PC-9 (cell line): ENCODE measurements around the gene FAF1. TPM values are rescaled to one million over a fixed set of nuclear protein-coding genes. Genes with fewer than 3 reads are reported as not detected.

Source experiments
- BruUV-seq: library from RNA; stranded (reverse); fragments of 400-500 nt; replicated peaks from 2 replicates; lab custom pipeline; 2021; lab: Mats Ljungman, UMichigan
- CTCF ChIA-PET: fragments of 300-600 bp; sonication (Branson Sonifier 250); formaldehyde crosslinking; loops from one replicate; lab custom pipeline; 2022; ENCODE audit warnings: antibody characterized with exemption; lab: Charles Lee
- POLR2A ChIA-PET: fragments of 300-600 bp; sonication (Branson Sonifier 250); formaldehyde crosslinking; loops from one replicate; lab custom pipeline; 2022; ENCODE audit warnings: antibody characterized with exemption; ENCODE audit not compliant: unreplicated experiment; lab: Charles Lee
- DNase-seq, 2 experiments: peaks; one replicate each; pipeline versions ENCODE4 v3.0.0 to v3.0.0-alpha.2; 2015 to 2022; ENCODE audit warnings: mixed read lengths in 1 of 2
- H2AFZ ChIP-seq: fragments of 200-600 bp; sonication (generic); 2 replicates; pipeline ENCODE4 v1.8.1; 2017; ENCODE audit warnings: antibody characterized with exemption
- H3F3A ChIP-seq: fragments of 200-600 bp; sonication (generic); 2 replicates; pipeline ENCODE4 v1.8.1; 2017; ENCODE audit warnings: antibody characterized with exemption, mild to moderate bottlenecking, low read depth; ENCODE audit not compliant: insufficient read depth
- H3K27ac ChIP-seq: fragments of 200-600 bp; sonication (generic); 2 replicates; pipeline ENCODE4 v1.6.1; 2016; ENCODE audit warnings: mixed run types
- H3K27me3 ChIP-seq: fragments of 200-600 bp; sonication (generic); 2 replicates; pipeline ENCODE4 v1.6.1; 2016; ENCODE audit warnings: low read depth, mixed run types; ENCODE audit not compliant: insufficient read depth
- H3K36me3 ChIP-seq: fragments of 200-600 bp; sonication (generic); 2 replicates; pipeline ENCODE4 v1.6.1; 2016; ENCODE audit warnings: low read depth, mixed run types
- H3K4me1 ChIP-seq: fragments of 200-600 bp; sonication (generic); replicated peaks from 2 replicates; pipeline ENCODE4 v1.6.1; 2016; ENCODE audit warnings: mixed run types; ENCODE audit not compliant: insufficient read depth
- H3K4me2 ChIP-seq: fragments of 200-600 bp; sonication (generic); 2 replicates; pipeline ENCODE4 v1.6.1; 2017; ENCODE audit warnings: mixed run types
- H3K4me3 ChIP-seq: fragments of 200-600 bp; sonication (generic); 2 replicates; pipeline ENCODE4 v1.6.1; 2016; ENCODE audit warnings: mixed run types
- H3K79me2 ChIP-seq: fragments of 200-600 bp; sonication (generic); 2 replicates; pipeline ENCODE4 v1.6.1; 2017; ENCODE audit warnings: low read depth, mixed run types
- H3K9me2 ChIP-seq: fragments of 200-600 bp; sonication (generic); 2 replicates; pipeline ENCODE4 v1.8.1; 2017; ENCODE audit warnings: mild to moderate bottlenecking; ENCODE audit not compliant: insufficient read depth
- H3K9me3 ChIP-seq: fragments of 200-600 bp; sonication (generic); 2 replicates; pipeline ENCODE4 v1.8.1; 2016; ENCODE audit warnings: low read depth; ENCODE audit not compliant: insufficient read depth
- H4K20me1 ChIP-seq: fragments of 200-600 bp; sonication (generic); 2 replicates; pipeline ENCODE4 v1.8.1; 2017; ENCODE audit not compliant: insufficient read depth
- EZH2 ChIP-seq: fragments of 200-600 bp; sonication (generic); IDR thresholded peaks from 2 replicates; pipeline ENCODE4 v1.8.0; 2017; ENCODE audit warnings: antibody characterized with exemption, low read depth
- intact Hi-C: fragments of 100-400 bp; cut with micrococcal nuclease; formaldehyde crosslinking; loops from one replicate; pipeline ENCODE4 v1.10.0; 2022; ENCODE audit not compliant: unreplicated experiment
- total RNA-seq: library from RNA; stranded (reverse); gene quantifications from 2 replicates; pipeline ENCODE4 v1.2.3, GENCODE V29; 2021
- TF ChIP-seq, protein P1 (sequence below): fragments of 200-600 bp; sonication (generic); conservative IDR thresholded peaks from 2 replicates; pipeline ENCODE4 v1.6.1; 2017; ENCODE audit warnings: mixed run types, antibody characterized with exemption, mild to moderate bottlenecking, moderate library complexity

FAF1 gene
- total RNA-seq, 1 experiment from 2014 or later: 105 TPM

DNA sequence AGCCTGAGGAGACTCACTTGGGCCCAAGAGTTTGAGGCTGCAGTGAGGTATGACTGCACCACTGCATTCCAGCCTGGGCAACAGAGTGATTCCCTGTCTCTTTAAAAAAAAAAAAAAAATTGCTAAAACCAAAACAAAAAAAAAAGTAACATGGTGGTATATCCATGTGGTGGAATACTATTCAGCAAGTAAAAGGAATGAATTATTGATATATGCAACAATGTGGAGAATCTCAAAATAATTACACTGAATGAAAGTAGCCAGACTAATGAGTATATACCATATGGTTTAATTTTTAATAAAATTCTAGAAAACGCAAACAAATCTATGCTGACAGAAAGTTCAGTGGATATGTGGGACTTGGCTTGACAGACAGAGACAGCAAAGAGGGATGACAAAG is 456.6 kb downstream of the FAF1 start:
- Histone ChIP-seq H3K9me3 (no peaks in the 10 kb centered on the region), H3K27ac (no peak overlapping the region), H3K4me3 (no peak overlapping the region), H3F3A (no peaks in the 10 kb centered on the region), H3K79me2 (no peaks in the 10 kb centered on the region), H3K27me3 (no peaks in the 10 kb centered on the region), H3K9me2 (no peaks in the 10 kb centered on the region; the same call in 1 of the 2 replicates), H2AFZ (no peak overlapping the region), H3K4me1 (no peaks in the 10 kb centered on the region), H3K4me2 (no peak overlapping the region), H4K20me1 (no peaks in the 10 kb centered on the region), H3K36me3 (no peaks in the 10 kb centered on the region)
- TF ChIP-seq, protein P1, sequence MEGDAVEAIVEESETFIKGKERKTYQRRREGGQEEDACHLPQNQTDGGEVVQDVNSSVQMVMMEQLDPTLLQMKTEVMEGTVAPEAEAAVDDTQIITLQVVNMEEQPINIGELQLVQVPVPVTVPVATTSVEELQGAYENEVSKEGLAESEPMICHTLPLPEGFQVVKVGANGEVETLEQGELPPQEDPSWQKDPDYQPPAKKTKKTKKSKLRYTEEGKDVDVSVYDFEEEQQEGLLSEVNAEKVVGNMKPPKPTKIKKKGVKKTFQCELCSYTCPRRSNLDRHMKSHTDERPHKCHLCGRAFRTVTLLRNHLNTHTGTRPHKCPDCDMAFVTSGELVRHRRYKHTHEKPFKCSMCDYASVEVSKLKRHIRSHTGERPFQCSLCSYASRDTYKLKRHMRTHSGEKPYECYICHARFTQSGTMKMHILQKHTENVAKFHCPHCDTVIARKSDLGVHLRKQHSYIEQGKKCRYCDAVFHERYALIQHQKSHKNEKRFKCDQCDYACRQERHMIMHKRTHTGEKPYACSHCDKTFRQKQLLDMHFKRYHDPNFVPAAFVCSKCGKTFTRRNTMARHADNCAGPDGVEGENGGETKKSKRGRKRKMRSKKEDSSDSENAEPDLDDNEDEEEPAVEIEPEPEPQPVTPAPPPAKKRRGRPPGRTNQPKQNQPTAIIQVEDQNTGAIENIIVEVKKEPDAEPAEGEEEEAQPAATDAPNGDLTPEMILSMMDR: no peak
- TF ChIP-seq EZH2: no peak
- ChIA-PET CTCF (no interaction called here), POLR2A (no interaction called here)
- BruUV-seq: no TSS peak
- intact Hi-C loops: no loop called here
- DNase-seq: no peak

DNA sequence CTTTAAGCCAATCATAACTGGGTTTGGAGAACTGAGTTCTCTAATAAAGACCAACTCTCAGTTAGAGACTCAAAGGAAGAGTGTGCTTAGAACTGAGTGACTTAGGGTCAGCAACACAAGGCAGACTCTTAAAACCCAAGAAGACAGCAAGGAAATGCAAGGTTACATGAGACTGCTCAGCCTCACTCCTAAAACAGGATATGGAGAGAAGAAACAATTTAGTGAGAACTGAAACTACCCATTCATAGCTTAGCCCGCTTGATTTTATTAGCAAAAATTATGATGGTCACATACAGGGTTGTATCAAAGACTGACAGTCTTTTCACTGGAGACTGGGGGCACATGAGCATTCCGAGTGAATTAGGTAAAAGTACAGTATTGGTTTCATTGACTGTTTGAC is 457.9 kb downstream of the FAF1 start:
- no peak overlapping the region for H2AFZ ChIP-seq
- ChIA-PET POLR2A (no interaction called here), CTCF (no interaction called here)
- no peaks in the 10 kb centered on the region for H3K27me3 ChIP-seq
- no TSS peak for BruUV-seq
- H3K27ac ChIP-seq: no peak overlapping the region
- H3K9me3 ChIP-seq: no peaks in the 10 kb centered on the region
- no peak overlapping the region for H3K4me2 ChIP-seq
- no peaks in the 10 kb centered on the region for H4K20me1 ChIP-seq
- no peaks in the 10 kb centered on the region for H3K4me1 ChIP-seq
- H3K36me3 ChIP-seq: peaks cover 2% of the 10 kb centered on the region; the same call in 1 of the 2 replicates
- no peak for DNase-seq
- no peak for TF ChIP-seq EZH2
- TF ChIP-seq, protein P1: no peak
- no peaks in the 10 kb centered on the region; the same call in 1 of the 2 replicates for H3K9me2 ChIP-seq
- no peaks in the 10 kb centered on the region for H3K79me2 ChIP-seq
- intact Hi-C loops: no loop called here
- H3F3A ChIP-seq: no peaks in the 10 kb centered on the region
- H3K4me3 ChIP-seq: no peak overlapping the region

DNA sequence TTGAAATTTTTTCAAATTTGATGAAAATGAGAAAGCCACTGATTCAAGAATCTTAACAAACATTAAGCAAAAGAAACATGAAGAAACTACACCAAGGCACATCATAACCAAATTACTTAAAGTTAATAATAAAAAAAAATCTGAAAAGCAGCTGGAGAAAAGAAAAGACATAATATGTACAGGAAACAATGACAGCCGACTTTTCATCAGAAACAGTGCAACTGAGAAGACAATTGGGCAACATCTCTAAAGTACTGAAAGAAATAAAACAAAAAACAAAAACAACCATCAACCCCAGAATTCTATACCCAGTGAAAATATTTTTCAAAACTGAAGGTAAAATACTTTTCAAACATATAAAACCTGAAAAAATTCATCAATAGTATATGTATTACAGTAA is 463.1 kb downstream of the FAF1 start:
- Histone ChIP-seq H3K9me3 (peaks cover 6% of the 10 kb centered on the region), H3K4me1 (no peaks in the 10 kb centered on the region), H4K20me1 (no peaks in the 10 kb centered on the region), H3K36me3 (peaks cover 13% of the 10 kb centered on the region), H3K4me3 (no peak overlapping the region), H3K27ac (no peak overlapping the region), H3K4me2 (no peak overlapping the region), H3K27me3 (no peaks in the 10 kb centered on the region), H2AFZ (no peak overlapping the region), H3K79me2 (no peaks in the 10 kb centered on the region), H3K9me2 (no peaks in the 10 kb centered on the region), H3F3A (no peaks in the 10 kb centered on the region)
- TF ChIP-seq EZH2: no peak
- TF ChIP-seq, protein P1: no peak
- no peak for DNase-seq
- intact Hi-C loops: no loop called here
- CTCF ChIA-PET: no interaction called here
- no TSS peak for BruUV-seq
- POLR2A ChIA-PET: no interaction called here
